HG03378 (cell line): Measurements from ENCODE around the gene ARHGAP23.

Experiments
- ATAC-seq: cut with Tn5 transposase; IDR thresholded peaks from one replicate; pipeline ENCODE4 v1.9.1; 2021; ENCODE audit warnings: mild to moderate bottlenecking, moderate library complexity; ENCODE audit not compliant: unreplicated experiment

Gene ARHGAP23

GRCh38 chr17:38442548-38442947 lies 14.3 kb downstream of the ARHGAP23 start:
- ATAC-seq, result no peak

GRCh38 chr17:38443356-38444031 lies 15.2 kb downstream of the ARHGAP23 start:
- ATAC-seq, result no peak

- ATAC-seq, result no peak
Measured at GRCh38 chr17:38444151-38444550, 15.9 kb downstream of the ARHGAP23 start.

- no peak for ATAC-seq
Measured at GRCh38 chr17:38447502-38448085, 19.3 kb downstream of the ARHGAP23 start.

GRCh38 chr17:38448208-38448771 lies 20.0 kb downstream of the ARHGAP23 start:
- no peak for ATAC-seq

- ATAC-seq, result no peak
Measured at GRCh38 chr17:38449364-38449763, 21.1 kb downstream of the ARHGAP23 start.

GRCh38 chr17:38450557-38451029 lies 22.3 kb downstream of the ARHGAP23 start:
- no peak for ATAC-seq

- no peak for ATAC-seq
Measured at GRCh38 chr17:38451030-38451839, 23.0 kb downstream of the ARHGAP23 start.

GRCh38 chr17:38451840-38452529 lies 23.7 kb downstream of the ARHGAP23 start:
- ATAC-seq, result no peak

GRCh38 chr17:38452719-38453118 lies 24.5 kb downstream of the ARHGAP23 start:
- ATAC-seq, result no peak

GRCh38 chr17:38453951-38454421 lies 25.7 kb downstream of the ARHGAP23 start:
- ATAC-seq, result no peak

GRCh38 chr17:38454532-38454931 lies 26.3 kb downstream of the ARHGAP23 start:
- no peak for ATAC-seq

GRCh38 chr17:38455288-38455915 lies 27.1 kb downstream of the ARHGAP23 start:
- ATAC-seq, result no peak

- ATAC-seq, result no peak
Measured at GRCh38 chr17:38456031-38456815, 28.0 kb downstream of the ARHGAP23 start.

- no peak for ATAC-seq
Measured at GRCh38 chr17:38457577-38458371, 29.5 kb downstream of the ARHGAP23 start.

GRCh38 chr17:38458521-38458920 lies 30.3 kb downstream of the ARHGAP23 start:
- no peak for ATAC-seq

GRCh38 chr17:38459567-38459966 lies 31.3 kb downstream of the ARHGAP23 start:
- no peak for ATAC-seq

- no peak for ATAC-seq
Measured at GRCh38 chr17:38460082-38460715, 31.9 kb downstream of the ARHGAP23 start.
